Forelimb muscle (tissue), 1 donor: ENCODE measurements around the gene TNFRSF6B. TPM values are rescaled to one million over a fixed set of nuclear protein-coding genes. Genes with fewer than 3 reads are reported as not detected.

Experiments
- DNase-seq: peaks from one replicate; pipeline ENCODE4 v3.0.0-alpha.2; 2013; ENCODE audit warnings: low read depth
- polyA plus RNA-seq: library from polyadenylated mRNA; unstranded; fragments of 120-200 nt; gene quantifications from one replicate; pipeline ENCODE4 v1.2.1, GENCODE V29; 2013; ENCODE audit not compliant: insufficient read length

The TNFRSF6B gene
- polyA plus RNA-seq, 1 donor, result 1.6 TPM

- no peak for DNase-seq
These were observed 960 bp downstream of the TNFRSF6B start for GRCh38 chr20:63697357-63697867.

DNA sequence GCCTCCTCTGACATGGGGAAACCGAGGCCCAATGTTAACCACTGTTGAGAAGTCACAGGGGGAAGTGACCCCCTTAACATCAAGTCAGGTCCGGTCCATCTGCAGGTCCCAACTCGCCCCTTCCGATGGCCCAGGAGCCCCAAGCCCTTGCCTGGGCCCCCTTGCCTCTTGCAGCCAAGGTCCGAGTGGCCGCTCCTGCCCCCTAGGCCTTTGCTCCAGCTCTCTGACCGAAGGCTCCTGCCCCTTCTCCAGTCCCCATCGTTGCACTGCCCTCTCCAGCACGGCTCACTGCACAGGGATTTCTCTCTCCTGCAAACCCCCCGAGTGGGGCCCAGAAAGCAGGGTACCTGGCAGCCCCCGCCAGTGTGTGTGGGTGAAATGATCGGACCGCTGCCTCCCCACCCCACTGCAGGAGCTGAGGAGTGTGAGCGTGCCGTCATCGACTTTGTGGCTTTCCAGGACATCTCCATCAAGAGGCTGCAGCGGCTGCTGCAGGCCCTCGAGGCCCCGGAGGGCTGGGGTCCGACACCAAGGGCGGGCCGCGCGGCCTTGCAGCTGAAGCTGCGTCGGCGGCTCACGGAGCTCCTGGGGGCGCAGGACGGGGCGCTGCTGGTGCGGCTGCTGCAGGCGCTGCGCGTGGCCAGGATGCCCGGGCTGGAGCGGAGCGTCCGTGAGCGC is 1.6 kb downstream of the TNFRSF6B start:
- DNase-seq, result no peak

GRCh38 chr20:63698739-63699465 is 2.5 kb downstream of the TNFRSF6B start:
- no peak for DNase-seq

GRCh38 chr20:63699466-63700198 is 3.2 kb downstream of the TNFRSF6B start:
- no peak for DNase-seq

DNA sequence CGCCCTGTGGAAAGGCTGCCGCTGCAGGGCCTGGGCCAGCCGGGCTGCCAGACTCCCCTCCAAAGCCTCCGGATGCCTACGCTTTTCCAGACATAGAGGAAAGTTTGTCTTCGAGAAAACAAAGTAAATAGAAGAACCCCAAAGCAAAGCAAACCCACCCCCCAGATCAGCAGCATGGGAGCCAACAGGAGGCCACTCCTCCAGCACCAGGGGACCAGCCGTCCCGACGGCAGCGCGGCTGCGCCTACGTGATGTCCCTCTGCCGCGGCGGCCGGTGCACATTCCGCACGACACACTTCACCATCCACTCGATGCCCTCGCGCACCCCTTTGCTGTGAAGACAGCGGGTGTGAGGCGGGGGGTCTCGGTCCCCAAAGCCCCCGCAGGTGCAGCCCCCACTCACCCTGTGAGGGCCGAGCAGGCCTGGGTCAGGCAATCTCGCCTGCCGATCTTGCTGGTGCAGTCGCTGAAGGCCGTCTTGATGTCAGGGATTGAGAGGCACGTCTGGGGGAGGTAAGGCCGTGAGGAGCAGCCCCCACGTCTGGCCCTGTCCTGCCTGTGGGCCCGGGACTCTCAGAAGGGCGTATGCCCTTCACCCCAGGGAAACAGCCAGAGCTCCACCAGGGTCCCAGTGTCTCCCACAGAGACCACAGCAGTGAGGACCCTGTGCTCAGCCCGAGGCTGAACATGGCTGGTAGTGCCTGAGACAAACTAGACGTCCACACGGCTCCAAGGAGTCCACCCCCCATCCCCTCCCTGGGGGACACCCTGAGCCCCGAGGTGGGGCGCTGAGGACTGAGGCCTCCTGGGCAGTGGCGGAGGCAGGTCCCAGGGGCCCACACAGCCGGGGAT is 4.0 kb downstream of the TNFRSF6B start:
- no peak for DNase-seq

- DNase-seq, result no peak
These were observed 4.5 kb downstream of the TNFRSF6B start for GRCh38 chr20:63701051-63701328.

GRCh38 chr20:63701329-63702035 is 5.0 kb downstream of the TNFRSF6B start:
- no peak for DNase-seq

- DNase-seq, result no peak
These were observed 5.7 kb downstream of the TNFRSF6B start for GRCh38 chr20:63702036-63702665.

GRCh38 chr20:63702751-63703470 is 6.5 kb downstream of the TNFRSF6B start:
- no peak for DNase-seq

- no peak for DNase-seq
These were observed 7.1 kb downstream of the TNFRSF6B start for GRCh38 chr20:63703471-63703975.

DNA sequence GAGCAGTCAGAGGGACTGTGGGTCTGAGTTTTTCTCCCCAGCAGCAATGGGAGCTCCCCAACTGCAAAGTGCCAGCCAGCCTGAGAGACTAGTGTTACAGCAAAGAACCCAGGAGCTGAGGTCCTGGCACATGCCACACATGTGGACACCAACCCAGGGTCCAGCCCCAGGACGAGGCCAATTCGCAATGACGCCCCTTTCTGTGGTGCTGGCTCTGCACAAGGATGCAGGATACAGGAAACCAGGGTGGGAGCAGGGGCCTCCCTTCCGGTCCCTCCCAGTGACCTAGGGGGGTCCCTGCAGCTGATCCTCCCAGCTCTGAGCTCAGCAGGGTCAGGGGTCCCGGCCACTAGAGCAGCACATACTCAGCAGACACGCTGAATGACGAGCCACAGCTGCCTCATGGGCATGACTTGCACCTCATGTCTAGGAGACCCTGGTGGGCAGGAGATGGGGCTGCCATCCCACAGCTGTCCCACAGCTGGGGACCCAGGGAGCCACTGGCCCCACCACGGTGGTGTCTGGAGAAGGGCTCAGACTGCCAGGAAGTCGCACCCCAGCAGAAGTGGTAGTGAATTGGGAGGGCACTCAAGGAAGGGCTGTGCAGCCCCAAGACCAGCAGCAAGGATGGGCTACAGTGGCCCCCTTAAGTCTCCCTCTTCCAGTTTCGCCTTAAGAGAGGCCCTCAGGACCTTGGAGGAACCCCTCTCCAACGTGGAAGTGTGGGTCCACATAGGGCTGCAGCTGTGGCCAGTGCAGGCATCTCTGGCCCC is 7.7 kb downstream of the TNFRSF6B start:
- no peak for DNase-seq

- DNase-seq, result no peak
These were observed 8.3 kb downstream of the TNFRSF6B start for GRCh38 chr20:63704749-63705117.

DNA sequence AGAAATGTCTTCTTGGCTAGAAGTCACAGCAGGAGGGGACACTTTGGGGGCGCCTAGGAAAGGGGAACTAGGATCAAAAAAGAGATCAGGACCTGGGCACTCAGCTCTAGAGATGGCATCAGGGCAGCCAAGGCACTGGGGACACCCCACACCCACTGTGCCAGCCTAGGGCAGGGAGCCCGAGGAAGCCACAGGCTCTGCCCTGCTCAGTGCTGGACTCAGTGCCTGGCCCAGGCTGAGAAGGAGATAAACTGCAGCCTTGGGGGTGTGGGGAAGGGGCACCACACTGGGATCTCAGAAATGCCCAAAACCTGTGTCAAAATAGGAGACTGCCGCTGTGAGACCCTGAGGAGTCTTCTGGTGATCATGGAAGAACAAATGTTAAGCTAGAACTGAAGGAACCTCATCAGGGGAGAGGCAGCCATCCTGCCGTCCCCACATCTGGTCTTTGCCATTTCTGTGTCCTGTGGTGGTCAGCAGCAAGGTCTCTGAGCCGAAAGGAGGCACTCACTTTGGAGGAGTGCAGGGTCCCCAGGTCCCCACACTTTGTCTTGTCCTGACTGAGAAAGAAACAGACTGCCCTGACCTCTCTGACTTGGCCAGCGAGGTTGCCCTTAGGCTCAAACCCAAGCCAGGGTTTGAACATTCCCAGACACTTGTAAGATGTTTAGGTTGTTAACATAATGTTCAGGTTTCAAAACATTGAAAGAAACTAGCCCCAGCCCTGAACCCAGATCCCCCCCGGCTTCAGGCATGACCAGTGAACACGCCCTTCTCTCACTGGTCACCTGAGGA is 9.0 kb downstream of the TNFRSF6B start:
- DNase-seq, result no peak

DNA sequence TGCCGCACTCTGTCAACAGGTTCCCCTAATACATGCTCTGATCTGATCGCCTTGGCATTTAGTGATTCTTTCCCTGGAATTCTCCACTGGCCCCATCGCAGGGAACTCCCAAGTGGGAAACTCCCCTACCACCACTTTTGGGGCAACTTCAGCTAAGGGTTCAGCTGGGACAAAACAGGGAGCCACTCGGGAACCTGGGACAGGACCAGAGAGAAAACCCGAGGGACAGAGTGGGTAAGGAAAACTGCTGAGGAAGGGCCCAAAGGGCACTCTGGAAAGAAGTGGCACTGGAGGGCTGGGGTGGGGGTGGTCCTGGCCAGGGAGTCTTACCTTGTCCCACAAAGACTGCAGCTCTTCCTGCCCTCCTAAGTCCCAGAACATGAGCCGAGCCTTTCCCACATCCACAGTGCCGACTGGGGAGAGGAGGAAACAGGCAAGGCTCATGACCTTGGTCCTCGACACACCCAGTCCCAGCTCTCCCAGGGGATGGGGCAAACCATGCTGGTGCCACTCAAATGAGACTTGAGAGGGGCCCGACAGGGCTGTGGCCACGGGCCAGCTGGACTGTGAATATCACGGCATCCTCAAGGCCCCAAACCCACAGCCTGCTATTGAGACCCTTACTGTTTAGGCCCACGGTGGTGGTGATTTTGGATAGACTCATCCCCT is 9.7 kb downstream of the TNFRSF6B start:
- no peak for DNase-seq

GRCh38 chr20:63706852-63707557 is 10.6 kb downstream of the TNFRSF6B start:
- DNase-seq, result no peak

- DNase-seq, result peak; percentile 38
These were observed 11.3 kb downstream of the TNFRSF6B start, which contains the start of the genes ARFRP1 and ZGPAT for GRCh38 chr20:63707558-63708300. Gene ARFRP1 (minus strand): TSS chr20:63707976. CDS start chr20:63707091, 885 bp downstream. Gene ZGPAT (plus strand): TSS chr20:63708039. CDS start chr20:63708581, 542 bp downstream.
